Brain microvascular endothelial cell (primary cell): ENCODE results near the gene ZBTB4.

Experiments
- DNase-seq: peaks from one replicate; pipeline ENCODE4 v3.0.0-alpha.2; 2020
- H3K27ac ChIP-seq: fragments of 250-450 bp; sonication (Bioruptor Pico); 2 replicates; pipeline ENCODE4 v1.5.1; 2020; ENCODE audit warnings: mild to moderate bottlenecking, moderate library complexity
- H3K27me3 ChIP-seq: fragments of 250-450 bp; sonication (Bioruptor Pico); replicated peaks from 2 replicates; pipeline ENCODE4 v1.5.1; 2020; ENCODE audit warnings: mild to moderate bottlenecking
- H3K36me3 ChIP-seq: fragments of 250-450 bp; sonication (Bioruptor Pico); replicated peaks from 2 replicates; pipeline ENCODE4 v1.5.1; 2020; ENCODE audit warnings: mild to moderate bottlenecking
- H3K4me3 ChIP-seq: 2 replicates; pipeline ENCODE4 v1.5.1; 2011; ENCODE audit warnings: low read depth, mild to moderate bottlenecking, control low read depth, low read length, moderate library complexity
- in situ Hi-C: cut with HindIII; loops from 2 replicates; pipeline ENCODE4 v1.10.0; 2017; ENCODE audit warnings: low sequenced_read_pairs, low pct_ligation_motif_present
- TF ChIP-seq, protein P1 (sequence below): IDR thresholded peaks from 2 replicates; pipeline ENCODE4 v1.5.1; 2011; ENCODE audit warnings: low read depth, mild to moderate bottlenecking, moderate library complexity, low read length, control low read depth, inconsistent platforms; ENCODE audit errors: missing control alignments

ZBTB4 gene

DNA sequence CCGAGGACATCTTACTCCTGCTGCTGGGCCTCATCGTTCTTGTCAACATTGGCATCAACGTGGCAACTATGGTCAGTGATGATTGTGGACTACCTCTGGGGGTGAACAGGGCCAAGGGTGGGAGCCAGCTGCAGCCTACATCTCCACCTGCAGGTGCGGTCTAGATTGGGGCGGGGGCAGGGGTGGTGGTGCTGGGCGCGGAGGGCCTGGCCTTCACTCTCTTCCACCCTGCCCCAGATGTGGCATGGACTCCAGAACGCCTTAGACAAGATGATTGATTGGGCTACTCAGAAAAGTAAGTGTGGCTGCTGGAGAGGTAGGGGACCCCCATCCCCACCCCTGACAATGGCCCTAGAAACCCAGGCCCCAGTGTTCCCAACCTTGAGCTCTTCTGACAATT lies 53.7 kb downstream of the ZBTB4 start:
- H3K4me3 ChIP-seq = no peak overlapping the region
- TF ChIP-seq, protein P1, sequence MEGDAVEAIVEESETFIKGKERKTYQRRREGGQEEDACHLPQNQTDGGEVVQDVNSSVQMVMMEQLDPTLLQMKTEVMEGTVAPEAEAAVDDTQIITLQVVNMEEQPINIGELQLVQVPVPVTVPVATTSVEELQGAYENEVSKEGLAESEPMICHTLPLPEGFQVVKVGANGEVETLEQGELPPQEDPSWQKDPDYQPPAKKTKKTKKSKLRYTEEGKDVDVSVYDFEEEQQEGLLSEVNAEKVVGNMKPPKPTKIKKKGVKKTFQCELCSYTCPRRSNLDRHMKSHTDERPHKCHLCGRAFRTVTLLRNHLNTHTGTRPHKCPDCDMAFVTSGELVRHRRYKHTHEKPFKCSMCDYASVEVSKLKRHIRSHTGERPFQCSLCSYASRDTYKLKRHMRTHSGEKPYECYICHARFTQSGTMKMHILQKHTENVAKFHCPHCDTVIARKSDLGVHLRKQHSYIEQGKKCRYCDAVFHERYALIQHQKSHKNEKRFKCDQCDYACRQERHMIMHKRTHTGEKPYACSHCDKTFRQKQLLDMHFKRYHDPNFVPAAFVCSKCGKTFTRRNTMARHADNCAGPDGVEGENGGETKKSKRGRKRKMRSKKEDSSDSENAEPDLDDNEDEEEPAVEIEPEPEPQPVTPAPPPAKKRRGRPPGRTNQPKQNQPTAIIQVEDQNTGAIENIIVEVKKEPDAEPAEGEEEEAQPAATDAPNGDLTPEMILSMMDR = no peak
- in situ Hi-C loops = no loop called here

DNA sequence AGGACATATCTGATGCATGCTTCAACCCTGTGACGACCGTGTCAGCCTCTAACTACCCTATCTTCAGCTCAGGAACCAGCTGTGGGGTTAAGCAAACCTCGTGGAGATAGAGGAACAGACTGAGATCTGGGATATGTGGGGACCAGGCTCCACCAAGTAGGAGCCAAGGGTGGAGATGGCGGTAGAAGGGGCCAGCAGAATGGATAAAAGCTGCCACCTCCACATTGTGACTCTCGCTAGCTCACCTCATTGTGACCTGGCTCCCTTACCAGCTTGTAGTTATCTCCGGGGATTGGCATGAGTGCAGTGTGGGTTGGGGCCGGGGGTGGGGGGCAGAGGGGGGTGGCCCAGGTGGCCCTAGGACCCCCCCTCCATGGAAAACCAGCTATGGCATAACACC lies 54.1 kb downstream of the ZBTB4 start, which contains the start of gene SPEM2:
Gene SPEM2, plus strand, starts transcription at position 301 of the 400 bp plus-strand sequence. Its CDS starts 73 bp downstream, at position 374.
- in situ Hi-C loops = no loop called here
- Histone ChIP-seq H3K36me3 (no peaks in the 10 kb centered on the region), H3K27ac (no peak within 1 kb of the TSS), H3K4me3 (no peak within 1 kb of the TSS), H3K27me3 (no peaks in the 10 kb centered on the region)
- no peak for DNase-seq
- TF ChIP-seq, protein P1 = no peak

More for the DNA sequence above, 53.7 kb downstream of the ZBTB4 start:
- DNase-seq = no peak
- H3K27me3 ChIP-seq = no peaks in the 10 kb centered on the region
- no peak overlapping the region for H3K27ac ChIP-seq
- no peaks in the 10 kb centered on the region for H3K36me3 ChIP-seq

DNA sequence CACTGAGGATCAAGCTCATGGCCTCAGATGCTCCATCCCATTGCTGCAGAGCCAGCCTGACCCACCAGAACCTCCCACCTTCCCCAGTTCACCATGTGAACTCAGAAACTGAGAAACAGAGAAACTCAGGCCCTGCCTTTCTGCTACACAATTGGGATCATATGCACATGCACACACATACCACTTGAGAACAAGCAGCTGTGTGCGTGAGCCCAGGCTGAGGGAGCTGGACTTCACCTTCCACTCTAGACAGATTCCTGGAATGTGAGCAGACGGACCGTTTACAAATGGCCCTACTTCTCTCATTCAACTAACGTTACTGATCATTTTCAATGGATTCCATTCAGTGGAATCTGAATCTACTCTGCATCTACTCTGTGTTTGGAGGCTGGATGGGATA lies 55.8 kb downstream of the ZBTB4 start:
- in situ Hi-C loops = no loop called here
- no peak overlapping the region for H3K27ac ChIP-seq
- no peak for DNase-seq
- H3K36me3 ChIP-seq = no peaks in the 10 kb centered on the region
- TF ChIP-seq, protein P1 = no peak
- H3K27me3 ChIP-seq = no peaks in the 10 kb centered on the region
- H3K4me3 ChIP-seq = no peak overlapping the region

DNA sequence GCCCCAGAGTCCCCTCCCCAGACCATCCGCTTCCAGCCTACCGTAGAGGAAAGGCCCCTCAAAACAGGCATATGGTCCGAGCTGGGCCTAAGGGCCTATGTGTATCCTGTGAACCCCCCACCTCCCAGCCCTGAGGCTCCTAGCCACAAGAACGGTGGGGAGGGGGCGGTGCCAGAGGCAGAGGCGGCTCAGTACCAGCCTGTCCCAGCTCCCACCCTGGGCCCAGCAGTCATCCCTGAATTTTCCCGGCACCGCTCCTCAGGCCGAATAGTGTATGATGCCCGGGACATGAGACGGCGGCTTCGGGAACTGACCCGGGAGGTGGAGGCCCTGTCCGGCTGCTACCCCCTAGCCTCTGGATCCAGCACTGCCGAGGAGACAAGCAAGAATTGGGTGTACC lies 58.2 kb downstream of the ZBTB4 start:
- Histone ChIP-seq H3K36me3 (no peaks in the 10 kb centered on the region), H3K4me3 (no peak overlapping the region), H3K27ac (no peak overlapping the region), H3K27me3 (no peaks in the 10 kb centered on the region)
- no peak for DNase-seq
- in situ Hi-C loops = no loop called here
- TF ChIP-seq, protein P1 = no peak

DNA sequence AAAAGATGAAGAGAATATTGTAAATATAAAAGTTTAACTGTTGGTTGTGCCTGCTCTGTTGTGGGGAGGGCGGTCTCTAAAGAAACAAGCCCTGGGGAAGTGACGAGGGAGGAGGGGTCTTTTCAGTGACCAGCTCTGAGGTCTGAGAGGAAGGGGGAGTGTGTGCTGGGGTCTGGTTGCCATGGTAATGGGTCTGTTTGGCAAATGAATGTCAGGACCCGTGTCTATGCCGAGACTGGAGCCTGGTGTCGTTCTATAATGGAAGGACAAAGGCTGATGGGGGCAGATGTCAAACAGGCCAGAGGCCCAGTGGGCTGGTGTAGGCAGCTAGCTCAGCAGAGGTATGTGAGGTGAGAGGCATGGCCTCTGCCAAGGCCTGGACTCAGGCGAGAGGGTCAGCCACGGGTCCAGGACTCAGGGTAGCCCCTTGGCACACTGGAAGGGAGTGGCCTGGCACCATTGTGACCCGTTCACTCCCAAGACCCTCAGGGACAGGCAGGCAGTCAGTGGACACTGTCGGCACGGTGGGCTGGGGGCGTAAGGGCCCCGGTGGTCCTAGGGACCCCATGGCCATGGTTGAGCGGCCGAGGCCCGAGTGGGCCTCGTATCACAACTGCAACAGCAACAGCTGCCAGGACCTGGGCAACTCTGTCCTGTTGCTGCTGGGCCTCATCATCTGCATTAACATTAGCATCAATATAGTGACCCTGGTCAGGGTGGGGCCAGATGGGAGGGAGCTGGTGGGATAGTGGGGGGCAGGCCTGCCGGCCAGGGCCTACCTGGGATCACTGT lies 59.4 kb downstream of the ZBTB4 start, which contains the start of gene SPEM1:
Gene SPEM1, plus strand, starts transcription at position 506 of the 792 bp plus-strand sequence. Its CDS starts 61 bp downstream, at position 567.
- peaks cover 8% of the 10 kb centered on the region for H3K36me3 ChIP-seq
- H3K27ac ChIP-seq = no peak within 1 kb of the TSS
- H3K4me3 ChIP-seq = no peak within 1 kb of the TSS
- in situ Hi-C loops = no loop called here
- H3K27me3 ChIP-seq = no peaks in the 10 kb centered on the region
- DNase-seq = no peak
- TF ChIP-seq, protein P1 = no peak
